GM10847 (cell line): Measurements from ENCODE around the gene CDH4.

Experiments used
- POLR2A ChIP-seq: IDR thresholded peaks from 2 replicates; pipeline ENCODE4 v1.6.1; 2011; ENCODE audit not compliant: insufficient read length; ENCODE audit errors: extremely low read depth

The CDH4 gene

GRCh38 chr20:61585764-61586163 lies 333.7 kb downstream of the CDH4 start:
- TF ChIP-seq POLR2A, result no peak

- no peak for TF ChIP-seq POLR2A
Measured at GRCh38 chr20:61587036-61587435, 335.0 kb downstream of the CDH4 start.

DNA sequence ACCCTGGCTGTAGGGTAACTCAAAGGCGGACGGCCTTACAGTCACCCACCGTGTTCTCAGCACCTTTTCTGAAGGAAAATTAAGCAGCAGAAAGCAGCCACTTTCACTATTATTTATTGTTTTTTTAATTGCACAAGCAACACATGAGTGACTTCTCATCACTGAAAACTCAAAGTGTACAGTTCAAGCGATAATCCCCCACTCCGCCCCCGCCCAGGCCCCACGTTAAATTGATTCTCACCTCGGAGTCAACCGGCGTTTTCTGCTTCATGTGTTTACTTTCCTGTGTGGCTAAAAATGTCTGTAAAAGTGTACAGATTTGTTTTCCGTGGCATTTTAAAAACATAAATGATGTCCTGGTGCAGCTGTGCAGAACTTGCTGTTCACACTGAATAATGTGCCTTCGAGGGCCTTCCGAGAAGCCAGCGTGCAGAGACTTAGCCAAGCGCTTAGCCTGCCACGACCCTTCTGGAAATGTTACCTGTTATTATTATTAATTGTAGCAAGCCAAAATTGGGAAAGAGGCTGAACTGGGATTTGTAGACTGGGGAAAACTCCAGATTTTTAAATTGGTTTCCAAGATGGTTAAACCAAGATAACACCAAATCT lies 335.7 kb downstream of the CDH4 start:
- no peak for TF ChIP-seq POLR2A

- TF ChIP-seq POLR2A, result no peak
Measured at GRCh38 chr20:61588411-61589385, 336.6 kb downstream of the CDH4 start.

GRCh38 chr20:61590236-61590635 lies 338.2 kb downstream of the CDH4 start:
- TF ChIP-seq POLR2A, result no peak

DNA sequence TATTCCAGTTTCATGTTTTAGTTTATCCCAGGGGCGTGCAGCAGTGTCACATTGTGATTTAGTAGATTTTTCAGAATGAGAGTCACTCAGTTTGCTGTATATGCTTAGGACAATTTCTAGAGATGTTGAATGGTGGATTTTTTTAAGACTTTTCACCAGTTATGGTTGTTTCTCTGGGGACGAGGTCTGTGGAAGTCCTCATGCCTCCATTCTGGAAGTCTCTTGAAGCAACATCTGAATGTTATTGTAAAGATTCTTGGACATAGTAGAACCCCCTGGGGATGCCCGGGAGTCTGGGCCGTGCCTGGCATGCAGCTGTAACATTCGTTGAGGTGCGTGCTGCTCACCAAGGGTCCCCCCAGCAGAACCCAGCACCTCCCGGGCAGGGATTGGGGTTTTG lies 341.5 kb downstream of the CDH4 start:
- no peak for TF ChIP-seq POLR2A

DNA sequence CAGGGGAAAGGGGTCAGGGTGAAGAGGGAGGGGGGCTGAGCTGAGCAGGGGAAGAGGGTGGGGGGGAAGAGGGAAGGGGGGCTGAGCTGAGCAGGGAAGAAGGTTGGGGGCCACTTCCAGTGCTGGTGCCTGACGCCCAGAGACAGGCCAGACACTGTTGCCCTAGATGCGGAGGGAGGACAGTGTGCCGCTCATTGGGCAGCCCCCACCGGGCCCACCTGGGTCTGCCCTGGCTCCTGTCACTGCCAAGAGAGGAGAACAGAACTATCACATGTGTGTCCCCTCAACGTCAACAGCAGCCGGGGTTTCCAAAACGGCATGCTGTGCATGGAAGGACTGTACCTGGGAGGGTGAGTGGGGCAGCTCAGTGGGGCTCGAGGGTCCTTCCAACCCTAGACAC lies 342.1 kb downstream of the CDH4 start:
- TF ChIP-seq POLR2A, result no peak

DNA sequence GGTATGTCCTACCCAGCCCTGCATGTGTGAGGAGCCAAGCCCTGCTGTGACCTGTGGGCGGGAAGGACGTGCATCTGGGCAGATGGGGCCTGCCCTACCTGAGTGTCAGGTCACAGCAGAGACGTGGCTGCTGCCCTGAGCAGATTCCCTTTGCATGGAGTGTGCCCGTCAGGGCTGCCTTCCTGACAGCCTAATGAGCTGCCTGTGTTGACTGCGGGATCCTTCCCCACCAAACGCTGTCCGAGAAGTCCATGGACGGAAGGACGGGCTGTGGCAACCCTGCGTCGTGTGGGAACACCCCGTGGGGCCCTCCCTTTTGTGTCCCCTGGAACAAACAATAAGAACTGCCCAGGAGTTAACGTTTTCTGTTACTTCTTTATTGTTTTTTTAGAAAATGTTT lies 343.2 kb downstream of the CDH4 start:
- TF ChIP-seq POLR2A, result no peak

- no peak for TF ChIP-seq POLR2A
Measured at GRCh38 chr20:61596687-61597330, 344.7 kb downstream of the CDH4 start.

DNA sequence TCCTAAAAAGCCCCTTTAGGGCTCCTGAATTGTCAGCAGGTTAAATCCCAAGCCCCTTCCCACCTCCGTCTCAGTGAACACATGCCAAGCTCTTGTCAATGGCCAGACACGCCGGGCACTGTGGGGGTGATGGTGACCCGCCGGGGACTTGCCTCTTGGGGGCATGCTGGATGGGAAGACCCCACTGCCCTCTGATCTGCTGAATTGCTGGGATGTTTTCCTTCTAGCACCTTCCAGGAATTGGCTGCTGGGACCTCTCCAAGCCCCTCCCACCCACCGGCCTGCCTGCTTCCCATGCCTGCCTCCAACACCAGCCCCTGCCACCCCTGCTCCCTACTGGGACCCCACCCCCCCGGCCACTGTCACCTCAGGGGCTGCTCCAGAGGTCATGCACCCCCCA lies 345.9 kb downstream of the CDH4 start:
- no peak for TF ChIP-seq POLR2A

- TF ChIP-seq POLR2A, result no peak
Measured at GRCh38 chr20:61598586-61598985, 346.5 kb downstream of the CDH4 start.

GRCh38 chr20:61599061-61599531 lies 347.0 kb downstream of the CDH4 start:
- no peak for TF ChIP-seq POLR2A

DNA sequence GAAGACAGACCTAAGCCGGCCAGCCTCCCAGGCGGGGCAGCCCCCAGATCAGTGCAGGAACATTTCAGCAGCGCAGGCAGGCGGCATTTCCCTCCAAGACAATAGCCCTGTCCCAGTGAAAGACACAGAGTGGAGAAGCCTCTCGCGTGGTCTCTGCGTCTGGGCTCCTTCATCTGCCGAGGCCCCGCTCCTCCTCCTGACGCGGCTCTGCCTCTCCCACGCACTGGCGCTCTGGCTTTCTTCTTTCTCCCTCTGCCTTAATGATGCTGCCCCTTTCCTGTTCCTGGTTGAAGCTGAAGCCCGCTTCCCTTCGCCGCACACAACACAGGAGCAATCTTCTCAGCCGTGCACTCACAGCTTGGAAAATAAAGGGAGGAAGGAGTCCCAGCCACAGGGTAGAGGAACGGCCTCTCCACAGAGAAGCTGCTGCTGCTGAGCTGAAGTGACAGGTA lies 347.5 kb downstream of the CDH4 start:
- no peak for TF ChIP-seq POLR2A

- TF ChIP-seq POLR2A, result no peak
Measured at GRCh38 chr20:61600016-61600415, 348.0 kb downstream of the CDH4 start.

DNA sequence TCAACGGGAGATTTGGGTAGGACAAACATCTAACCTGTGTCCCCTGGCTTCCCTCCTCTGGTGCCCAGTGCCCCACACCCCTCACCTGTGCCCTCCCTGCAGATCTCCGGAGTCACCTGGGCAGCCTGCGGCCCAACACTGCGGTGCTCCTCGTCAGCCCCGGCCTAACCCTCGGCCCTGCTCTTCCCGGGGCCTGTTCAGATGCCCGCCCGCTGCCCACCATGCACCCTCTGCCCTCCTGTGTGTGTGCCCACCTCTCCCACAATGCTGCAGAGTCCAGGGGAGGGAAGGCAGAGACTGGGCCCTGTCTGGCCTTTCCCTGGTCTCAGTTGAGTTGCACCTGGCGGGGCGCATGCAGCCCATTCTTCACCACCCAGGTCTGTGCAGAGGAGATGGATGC lies 349.3 kb downstream of the CDH4 start:
- TF ChIP-seq POLR2A, result no peak

GRCh38 chr20:61601853-61602252 lies 349.8 kb downstream of the CDH4 start:
- no peak for TF ChIP-seq POLR2A
